HG02970 (cell line): ENCODE results near the gene TICAM1.

Experiments
- ATAC-seq: cut with Tn5 transposase; IDR thresholded peaks from one replicate; pipeline ENCODE4 v1.9.1; 2021; ENCODE audit warnings: mild to moderate bottlenecking, moderate library complexity, moderate number of reproducible peaks; ENCODE audit not compliant: unreplicated experiment, low FRiP score

TICAM1 gene

GRCh38 chr19:4774136-4774535 lies 57.4 kb downstream of the TICAM1 start:
- ATAC-seq: no peak

GRCh38 chr19:4773047-4773640 lies 58.4 kb downstream of the TICAM1 start:
- ATAC-seq: no peak

DNA sequence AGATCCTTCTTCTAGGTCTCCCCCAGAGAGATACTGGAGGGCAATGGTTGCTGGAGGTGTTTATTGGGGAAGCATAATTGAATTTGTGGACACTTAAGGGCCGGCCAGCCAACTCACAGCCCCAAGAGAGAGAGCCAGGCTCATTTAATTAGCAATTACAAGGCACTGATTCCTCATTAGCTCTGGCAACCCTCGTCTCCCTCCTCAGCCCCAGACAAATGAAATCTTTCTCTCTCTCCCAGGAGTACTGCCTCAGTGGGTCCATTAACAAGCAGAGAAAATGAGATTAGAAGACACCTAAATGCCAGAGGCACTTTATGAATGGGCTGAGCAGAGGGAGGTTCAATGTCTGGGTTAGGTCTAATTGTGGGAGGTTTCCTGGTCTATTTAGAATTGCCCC lies 58.9 kb downstream of the TICAM1 start:
- no peak for ATAC-seq

DNA sequence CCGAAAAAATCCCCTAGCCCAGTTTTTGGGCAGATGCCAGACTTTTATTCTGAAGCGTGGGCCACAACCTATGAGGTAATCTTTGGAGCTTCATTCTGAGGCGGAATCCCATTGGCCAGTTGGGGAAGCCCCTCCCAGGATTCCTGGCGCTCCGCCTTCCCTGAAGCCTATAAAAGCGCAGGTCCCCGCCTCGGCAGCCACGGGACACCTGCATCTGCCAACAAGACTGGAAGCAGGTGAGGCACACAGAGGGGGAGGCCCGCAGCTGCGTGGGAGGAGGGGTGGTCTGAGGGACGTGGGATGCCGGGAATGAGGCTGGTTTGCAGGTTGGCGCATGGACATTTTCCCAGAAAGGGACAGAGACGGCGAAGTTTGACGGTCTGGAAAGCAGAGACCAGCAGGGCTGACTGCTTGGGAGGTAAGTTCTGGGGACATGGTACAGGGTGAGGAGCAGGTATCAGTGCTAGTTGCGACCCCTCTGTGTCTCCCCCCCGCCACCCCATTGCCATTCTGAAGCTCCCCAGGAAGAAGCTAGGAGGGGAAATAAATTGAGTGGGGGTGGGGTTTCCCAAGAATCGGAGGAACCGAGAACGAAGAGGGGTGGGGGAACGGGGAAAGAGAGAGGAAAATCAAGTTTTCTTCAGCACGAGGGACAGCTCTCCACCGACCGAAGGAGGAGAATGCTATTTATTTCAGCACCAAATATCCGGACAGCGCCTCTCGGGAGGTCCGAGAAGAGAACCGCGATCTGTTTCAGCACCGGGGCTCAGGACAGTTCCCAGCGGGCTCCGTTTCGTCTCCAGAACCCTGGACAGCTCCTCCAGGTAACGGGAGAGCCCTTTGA lies 62.4 kb downstream of the TICAM1 start:
- no peak for ATAC-seq
